Measurements from ENCODE around the gene SAP30L. TPM values are rescaled to one million over a fixed set of nuclear protein-coding genes. Genes with fewer than 3 reads are reported as not detected.
A peak's percentile ranks its signal among the peaks of the same experiment; 100 is the strongest.

SAP30L gene
- total and polyA plus RNA-seq, 4 donors, result 18.2 to 35.4 (median 30.0) TPM

DNA sequence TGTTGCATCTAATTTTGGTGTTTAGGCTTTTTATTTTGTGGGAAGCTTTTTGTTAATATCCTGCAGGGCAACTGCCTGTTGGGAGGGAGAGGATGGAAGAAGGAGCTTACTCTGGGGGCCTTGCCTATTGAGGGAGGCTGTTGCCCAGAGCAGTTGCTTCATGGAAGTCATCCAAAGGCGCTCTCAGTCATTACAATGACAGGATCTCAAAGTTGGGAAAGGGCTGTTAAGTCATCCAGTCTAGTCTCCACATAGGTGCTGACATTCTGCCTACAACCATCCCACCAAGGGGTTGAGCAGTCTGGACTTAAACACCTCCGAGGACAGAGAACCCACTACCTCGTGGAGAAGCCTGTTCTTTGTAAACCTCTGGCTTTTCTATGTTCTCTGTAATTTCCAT, 13.2 kb downstream of the SAP30L start:
- 84 to 87% methylated on average over 3 of the region's 3 CpGs for WGBS, 2 donors
- Histone ChIP-seq H3K27me3 (ENCODE audit: control insufficient read depth in 3 of 3, insufficient read depth in 3 of 3, low read length in 2 of 3) (no peaks in the 10 kb centered on the region), H3K9ac (ENCODE audit: insufficient read depth in 1 of 2, low read length in 2 of 2) (no peak overlapping the region), H3K4me3 (no peak overlapping the region), H3K27ac (ENCODE audit: low read depth in 1 of 2, low read length in 1 of 2) (no peak overlapping the region), H3K36me3 (ENCODE audit: control insufficient read depth in 4 of 4, insufficient read depth in 4 of 4, low read length in 4 of 4) (peaks cover 20 to 35% (median 31%) of the 10 kb centered on the region in 4 donors), H3K9me3 (ENCODE audit: control insufficient read depth in 4 of 4, insufficient read depth in 3 of 4, low read length in 3 of 4) (no peaks in the 10 kb centered on the region), H3K4me1 (ENCODE audit: control insufficient read depth in 5 of 5, insufficient read depth in 5 of 5, low read length in 5 of 5) (peaks cover 0 to 5% (median 0%) of the 10 kb centered on the region in 5 donors)
- TF ChIP-seq CTCF (IDR thresholded peaks at IDR 0.05; ENCODE audit: control extremely low read depth, extremely low read depth), result no peak
- DNase-seq, result no peak
- ATAC-seq (ENCODE audit: insufficient read depth, low FRiP score), result no peak

DNA sequence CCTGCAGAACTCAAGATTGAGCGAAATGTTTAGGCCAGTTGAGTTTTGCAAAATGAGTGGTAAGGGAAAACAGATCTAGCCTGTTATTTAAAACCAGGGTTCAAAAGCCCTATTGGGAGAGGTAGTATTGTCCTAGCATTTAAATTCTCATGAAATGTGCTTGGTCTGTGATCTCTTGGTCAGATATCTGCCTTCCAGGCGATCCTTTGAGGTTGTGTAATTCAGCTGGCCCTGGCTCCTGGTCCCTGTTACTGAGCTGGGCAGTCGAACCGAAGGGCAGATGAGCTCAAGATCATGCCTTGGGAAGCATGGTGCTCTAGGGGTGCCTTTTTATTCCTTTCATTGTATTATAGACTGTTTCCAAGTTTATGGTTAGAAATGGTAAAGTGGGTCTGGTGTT, 14.4 kb downstream of the SAP30L start:
- Histone ChIP-seq H3K9ac (ENCODE audit: insufficient read depth in 1 of 2, low read length in 2 of 2) (peak overlapping the region in 1 of 2 donors; percentile 2), H3K9me3 (ENCODE audit: control insufficient read depth in 4 of 4, insufficient read depth in 3 of 4, low read length in 3 of 4) (no peaks in the 10 kb centered on the region), H3K36me3 (ENCODE audit: control insufficient read depth in 4 of 4, insufficient read depth in 4 of 4, low read length in 4 of 4) (peaks cover 14 to 32% (median 27%) of the 10 kb centered on the region in 4 donors), H3K4me3 (no peak overlapping the region), H3K4me1 (ENCODE audit: control insufficient read depth in 5 of 5, insufficient read depth in 5 of 5, low read length in 5 of 5) (peaks cover 0 to 5% (median 0%) of the 10 kb centered on the region in 5 donors), H3K27ac (ENCODE audit: low read depth in 1 of 2, low read length in 1 of 2) (no peak overlapping the region), H3K27me3 (ENCODE audit: control insufficient read depth in 3 of 3, insufficient read depth in 3 of 3, low read length in 2 of 3) (no peaks in the 10 kb centered on the region)
- TF ChIP-seq CTCF (IDR thresholded peaks at IDR 0.05; ENCODE audit: control extremely low read depth, extremely low read depth), result no peak
- WGBS, 2 donors, result 90 to 96% methylated on average over 4 of the region's 4 CpGs
- ATAC-seq (ENCODE audit: insufficient read depth, low FRiP score), result no peak
- DNase-seq, result no peak

DNA sequence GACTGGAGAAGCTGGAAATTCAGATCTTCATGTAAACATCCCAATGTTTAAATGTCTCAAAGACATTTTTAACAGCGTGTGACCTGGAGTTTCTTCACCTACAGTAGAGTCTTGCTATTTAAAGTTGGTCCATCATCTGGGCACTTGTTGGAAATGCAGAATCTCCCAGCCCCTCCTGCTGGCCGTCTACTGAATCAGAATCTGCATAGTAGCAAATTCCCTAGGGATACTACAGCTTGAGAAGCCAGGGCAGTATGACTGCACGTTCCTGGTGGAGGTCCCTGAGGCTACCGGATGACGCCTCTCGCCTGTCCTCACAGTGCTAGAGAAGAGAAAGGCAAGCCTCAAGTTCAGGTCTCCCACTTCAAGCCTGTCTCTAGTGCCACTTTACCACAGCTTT, 15.7 kb downstream of the SAP30L start:
- Histone ChIP-seq H3K36me3 (ENCODE audit: control insufficient read depth in 4 of 4, insufficient read depth in 4 of 4, low read length in 4 of 4) (peaks cover 3 to 20% (median 17%) of the 10 kb centered on the region in 4 donors), H3K9ac (ENCODE audit: insufficient read depth in 1 of 2, low read length in 2 of 2) (no peak overlapping the region), H3K4me3 (no peak overlapping the region), H3K27me3 (ENCODE audit: control insufficient read depth in 3 of 3, insufficient read depth in 3 of 3, low read length in 2 of 3) (peaks cover 0 to 2% (median 2%) of the 10 kb centered on the region in 3 donors), H3K27ac (ENCODE audit: low read depth in 1 of 2, low read length in 1 of 2) (no peak overlapping the region), H3K9me3 (ENCODE audit: control insufficient read depth in 4 of 4, insufficient read depth in 3 of 4, low read length in 3 of 4) (no peaks in the 10 kb centered on the region), H3K4me1 (ENCODE audit: control insufficient read depth in 5 of 5, insufficient read depth in 5 of 5, low read length in 5 of 5) (peaks cover 0 to 5% (median 0%) of the 10 kb centered on the region in 5 donors)
- ATAC-seq (ENCODE audit: insufficient read depth, low FRiP score) (no peak), DNase-seq (no peak)
- TF ChIP-seq CTCF (IDR thresholded peaks at IDR 0.05; ENCODE audit: control extremely low read depth, extremely low read depth), result no peak
- 81 to 82% methylated on average over 6 of the region's 6 CpGs for WGBS, 2 donors

GRCh38 chr5:154464438-154464837, 18.6 kb downstream of the SAP30L start:
- Histone ChIP-seq H3K27ac (ENCODE audit: low read depth in 1 of 2, low read length in 1 of 2) (no peak overlapping the region), H3K36me3 (ENCODE audit: control insufficient read depth in 4 of 4, insufficient read depth in 4 of 4, low read length in 4 of 4) (peaks cover 0 to 3% (median 0%) of the 10 kb centered on the region in 4 donors), H3K4me1 (ENCODE audit: control insufficient read depth in 5 of 5, insufficient read depth in 5 of 5, low read length in 5 of 5) (peaks cover 0 to 1% (median 0%) of the 10 kb centered on the region in 5 donors), H3K9ac (ENCODE audit: insufficient read depth in 1 of 2, low read length in 2 of 2) (no peak overlapping the region), H3K27me3 (ENCODE audit: control insufficient read depth in 3 of 3, insufficient read depth in 3 of 3, low read length in 2 of 3) (peaks cover 0 to 10% (median 4%) of the 10 kb centered on the region in 3 donors), H3K9me3 (ENCODE audit: control insufficient read depth in 4 of 4, insufficient read depth in 3 of 4, low read length in 3 of 4) (no peaks in the 10 kb centered on the region), H3K4me3 (no peak overlapping the region)
- ATAC-seq (ENCODE audit: insufficient read depth, low FRiP score), result no peak
- 60 to 68% methylated on average over 1 of the region's 1 CpG for WGBS, 2 donors
- TF ChIP-seq CTCF (IDR thresholded peaks at IDR 0.05; ENCODE audit: control extremely low read depth, extremely low read depth), result no peak
- no peak for DNase-seq
